ENCODE results near the gene JADE2.

GRCh38 chr5:134521841-134522240, 3.6 kb upstream of the JADE2 start:
- TF ChIP-seq POLR2A (IDR thresholded peaks at IDR 0.05; ENCODE audit: extremely low read depth, insufficient read length): no peak
- TF ChIP-seq, protein P1, sequence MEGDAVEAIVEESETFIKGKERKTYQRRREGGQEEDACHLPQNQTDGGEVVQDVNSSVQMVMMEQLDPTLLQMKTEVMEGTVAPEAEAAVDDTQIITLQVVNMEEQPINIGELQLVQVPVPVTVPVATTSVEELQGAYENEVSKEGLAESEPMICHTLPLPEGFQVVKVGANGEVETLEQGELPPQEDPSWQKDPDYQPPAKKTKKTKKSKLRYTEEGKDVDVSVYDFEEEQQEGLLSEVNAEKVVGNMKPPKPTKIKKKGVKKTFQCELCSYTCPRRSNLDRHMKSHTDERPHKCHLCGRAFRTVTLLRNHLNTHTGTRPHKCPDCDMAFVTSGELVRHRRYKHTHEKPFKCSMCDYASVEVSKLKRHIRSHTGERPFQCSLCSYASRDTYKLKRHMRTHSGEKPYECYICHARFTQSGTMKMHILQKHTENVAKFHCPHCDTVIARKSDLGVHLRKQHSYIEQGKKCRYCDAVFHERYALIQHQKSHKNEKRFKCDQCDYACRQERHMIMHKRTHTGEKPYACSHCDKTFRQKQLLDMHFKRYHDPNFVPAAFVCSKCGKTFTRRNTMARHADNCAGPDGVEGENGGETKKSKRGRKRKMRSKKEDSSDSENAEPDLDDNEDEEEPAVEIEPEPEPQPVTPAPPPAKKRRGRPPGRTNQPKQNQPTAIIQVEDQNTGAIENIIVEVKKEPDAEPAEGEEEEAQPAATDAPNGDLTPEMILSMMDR (IDR thresholded peaks at IDR 0.05; ENCODE audit: low read depth, low read length): no peak
- TF ChIP-seq, protein P2, sequence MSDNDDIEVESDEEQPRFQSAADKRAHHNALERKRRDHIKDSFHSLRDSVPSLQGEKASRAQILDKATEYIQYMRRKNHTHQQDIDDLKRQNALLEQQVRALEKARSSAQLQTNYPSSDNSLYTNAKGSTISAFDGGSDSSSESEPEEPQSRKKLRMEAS (IDR thresholded peaks at IDR 0.05; ENCODE audit: low read depth, low read length): no peak

Data from NB4 (cell line).